Renal cortex interstitium (tissue), 11 donors: ENCODE results near the gene NKAP. TPM values are rescaled to one million over a fixed set of nuclear protein-coding genes. Genes with fewer than 3 reads are reported as not detected.

Experiments used
- DNase-seq, 11 donors: peaks; one replicate each; pipeline ENCODE4 v3.0.0-alpha.2; 2013; ENCODE audit warnings: low read depth in 9 of 11, low spot score in 4 of 11; ENCODE audit errors: extremely low read depth in 1 of 11
- polyA plus RNA-seq, 3 donors: library from polyadenylated mRNA; unstranded; fragments of 120-200 nt; gene quantifications; one replicate each; pipeline ENCODE4 v1.2.1, GENCODE V29; 2013; ENCODE audit not compliant: insufficient read length in 3 of 3

NKAP gene
- polyA plus RNA-seq, 3 donors: 13.4 to 15.6 (median 15.0) TPM

DNA sequence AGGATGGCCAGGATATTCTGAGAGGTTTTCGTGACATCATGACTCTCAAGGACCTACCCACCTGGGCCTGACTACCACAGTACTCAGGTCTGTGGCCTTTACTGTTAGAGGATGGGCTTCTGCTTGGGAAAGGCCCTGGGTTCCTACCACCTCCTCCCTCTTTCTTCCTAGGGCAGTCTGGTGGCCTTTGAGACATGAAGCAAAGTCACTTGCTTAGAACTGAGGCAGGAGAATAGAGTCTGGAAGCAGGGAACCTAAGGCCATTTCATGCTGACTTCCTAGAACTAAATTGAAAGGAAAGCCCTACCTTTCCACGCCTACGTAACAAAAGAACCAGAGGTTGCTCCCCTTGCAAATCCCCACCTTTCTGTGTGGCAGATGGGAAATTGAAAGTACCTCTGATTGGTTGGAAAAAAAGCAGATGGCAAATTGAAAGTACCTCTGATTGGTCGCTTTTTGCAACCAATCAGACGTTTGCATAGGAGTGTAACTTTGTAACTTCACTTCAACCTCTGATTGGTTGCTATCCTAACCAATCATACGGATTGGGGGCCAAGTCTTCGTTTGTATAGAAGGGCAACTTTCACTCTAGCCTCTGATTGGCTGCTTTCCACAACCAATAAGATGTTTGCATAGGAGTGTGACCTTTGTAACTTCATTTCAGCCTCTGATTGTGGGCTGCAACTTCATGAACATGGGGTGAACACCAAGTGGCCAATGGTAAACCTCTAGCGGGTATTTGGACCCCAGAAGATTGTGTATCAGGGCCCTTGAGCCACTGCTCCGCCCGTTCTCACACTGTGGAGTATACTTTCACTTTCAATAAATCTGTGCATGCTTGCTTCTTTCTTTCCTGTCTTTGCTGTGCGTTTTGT lies 57.8 kb downstream of the NKAP start:
- no peak for DNase-seq

DNA sequence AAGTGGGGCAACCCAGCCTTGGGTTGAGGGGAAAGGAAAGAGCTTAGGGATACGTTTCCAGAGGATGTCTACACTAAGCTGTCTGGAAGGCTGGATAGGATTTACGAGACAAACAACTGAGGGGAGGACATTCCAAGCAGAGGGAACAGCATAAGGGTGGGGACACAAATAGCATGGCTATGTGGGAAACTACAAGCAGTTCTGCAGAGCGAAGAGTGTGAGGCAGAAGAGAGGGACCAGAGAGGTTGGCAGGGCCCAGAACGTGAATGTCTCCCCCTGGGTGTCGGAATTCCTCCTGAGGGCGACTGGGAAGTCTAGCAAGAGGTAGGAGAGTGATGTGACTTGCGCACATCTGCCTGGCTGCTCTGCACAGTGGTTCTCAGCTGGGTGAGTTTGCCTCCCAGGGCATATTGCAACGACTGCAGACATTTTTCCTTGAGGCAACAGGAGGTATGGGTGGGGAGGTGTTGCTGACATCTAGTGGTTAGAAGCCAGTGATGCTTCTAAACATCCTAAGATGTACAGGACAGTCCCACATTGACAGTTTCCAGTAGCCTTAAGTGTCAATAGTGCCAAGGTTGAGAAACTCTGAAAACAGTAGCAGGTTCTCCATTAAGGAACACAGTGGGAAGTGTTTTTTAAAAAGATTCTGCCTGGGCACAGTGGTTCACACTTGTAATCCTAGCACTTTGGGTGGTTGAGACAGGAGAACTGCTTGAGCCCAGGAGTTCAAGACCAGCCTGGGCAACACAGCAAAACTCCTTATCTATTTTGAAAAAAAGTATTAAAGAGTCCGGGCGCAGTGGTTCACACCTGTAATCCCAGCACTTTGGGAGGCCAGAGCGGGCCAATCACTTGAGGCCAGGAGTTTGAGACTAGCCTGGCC lies 62.8 kb downstream of the NKAP start:
- peak in 1 of 11 donors; percentile 13 for DNase-seq

DNA sequence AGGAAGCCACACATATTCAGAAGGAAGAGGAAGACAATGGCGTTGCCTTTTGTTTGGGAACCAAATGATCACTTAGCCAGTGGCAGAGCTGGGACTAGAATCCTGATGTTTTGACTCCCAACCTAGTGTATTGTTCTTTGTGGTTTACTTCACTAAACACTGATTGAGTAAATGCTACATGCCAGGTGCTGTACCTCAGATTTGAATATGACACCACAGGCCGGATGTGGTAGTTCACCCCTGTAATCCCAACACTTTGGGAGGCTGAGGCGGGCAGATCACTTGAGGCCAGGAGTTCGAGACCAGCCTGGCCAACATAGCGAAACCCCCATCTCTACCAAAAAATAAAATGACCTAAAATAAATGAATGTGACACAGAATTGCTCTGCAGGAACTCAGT lies 63.5 kb downstream of the NKAP start:
- DNase-seq: no peak

DNA sequence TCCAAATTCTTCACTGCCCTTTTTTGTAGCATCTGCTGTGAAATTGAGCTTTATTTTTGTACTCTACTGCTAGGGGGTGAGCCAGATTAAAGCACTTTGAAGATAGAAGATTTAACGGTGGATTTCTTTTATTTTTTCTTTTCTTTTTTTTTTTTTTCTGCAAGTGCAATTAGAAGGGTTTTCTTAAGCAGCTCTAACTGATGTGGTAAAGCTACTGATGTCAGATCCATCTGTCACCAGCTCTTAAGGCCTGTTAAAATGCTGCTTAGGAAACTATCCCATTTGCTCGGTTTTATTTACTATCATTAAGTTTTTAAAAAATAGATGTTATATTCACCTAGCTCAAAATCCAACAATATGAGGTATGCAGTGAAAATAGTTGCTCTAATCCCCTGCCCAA lies 64.8 kb downstream of the NKAP start:
- DNase-seq: no peak

GRCh38 chrX:119871599-119872395 lies 71.8 kb downstream of the NKAP start, which contains the start of the genes NDUFA1 and RNF113A:
Gene NDUFA1 (plus strand): TSS chrX:119871832. CDS start chrX:119871912, 80 bp downstream.
Gene RNF113A (minus strand): TSS chrX:119871733. CDS start chrX:119871613, 120 bp downstream.
- peak in 9 of 11 donors; percentile 58 to 77 (median 69) for DNase-seq

DNA sequence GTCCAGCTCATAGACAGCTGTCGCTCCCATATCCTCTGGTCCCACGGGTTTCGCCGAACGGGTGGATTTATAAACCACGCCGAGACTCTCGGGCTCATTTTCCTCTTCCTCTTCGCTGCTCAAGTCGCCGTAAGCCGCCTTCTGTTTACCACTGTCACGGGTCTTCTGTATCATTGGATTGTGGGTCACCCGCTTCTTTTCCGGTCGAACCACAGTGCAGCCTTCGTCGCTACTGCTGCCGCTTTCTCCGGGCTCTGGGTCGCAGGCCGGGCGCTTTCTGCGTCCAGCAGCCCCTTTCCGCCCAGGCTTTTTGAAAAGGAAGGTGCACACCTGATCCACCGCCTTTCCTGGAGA lies 72.3 kb downstream of the NKAP start:
- peak in 1 of 11 donors; percentile 8 for DNase-seq

Other genes with a start within 250 kb of the NKAP start
- under 1 TPM; 0.45 to 0.82 (median 0.70) TPM for gene SOWAHD, start 185.2 kb downstream of the NKAP start, polyA plus RNA-seq
- gene RPL39, start 152.1 kb downstream of the NKAP start, polyA plus RNA-seq: 1,000 to 10,000 TPM; 1,870 to 2,660 (median 2,378) TPM
- gene UPF3B, start 90.8 kb downstream of the NKAP start, polyA plus RNA-seq: 10 to 100 TPM; 33.5 to 34.9 (median 33.8) TPM
- 10 to 100 TPM; 11.5 to 13.0 (median 12.1) TPM for gene RNF113A, start 72.0 kb downstream of the NKAP start, polyA plus RNA-seq
- 100 to 1,000 TPM; 120 to 166 (median 150) TPM for gene NDUFA1, start 71.9 kb downstream of the NKAP start, polyA plus RNA-seq
- gene AKAP14, start 47.9 kb downstream of the NKAP start, polyA plus RNA-seq: under 1 TPM in 2 of 3 donors, not detected in 1; 0.24 to 0.26 TPM
- under 1 TPM in 1 of 3 donors, not detected in 2; 0.11 TPM for gene RHOXF2B, start 133.9 kb upstream of the NKAP start, polyA plus RNA-seq
- 1 to 10 TPM in 2 of 3 donors, under 1 TPM in 1; 0.17 to 3.1 (median 1.0) TPM for gene RHOXF1, start 172.2 kb upstream of the NKAP start, polyA plus RNA-seq
- gene RHOXF2, start 214.9 kb upstream of the NKAP start, polyA plus RNA-seq: under 1 TPM in 2 of 3 donors, not detected in 1; 0.06 to 0.18 TPM